Measurements from ENCODE around the gene MBD4. TPM values are rescaled to one million over a fixed set of nuclear protein-coding genes. Genes with fewer than 3 reads are reported as not detected.

The MBD4 gene
- total RNA-seq, 1 donor from 2014 or later: 25.7 TPM

GRCh38 chr3:129441215-129441614 lies 1.5 kb upstream of the MBD4 start:
- DNase-seq (ENCODE audit: low read depth): no peak
- H3K4me3 ChIP-seq (ENCODE audit: low read depth, low read length): peak overlapping the region; percentile 86
- no peak for TF ChIP-seq CTCF (conservative IDR thresholded peaks at IDR 0.05; ENCODE audit: low read depth, low read length)

GRCh38 chr3:129440618-129441190 lies 956 bp upstream of the MBD4 start:
- DNase-seq (ENCODE audit: low read depth): no peak
- no peak for TF ChIP-seq CTCF (conservative IDR thresholded peaks at IDR 0.05; ENCODE audit: low read depth, low read length)
- H3K4me3 ChIP-seq (ENCODE audit: low read depth, low read length): peak overlapping the region; percentile 86

- TF ChIP-seq CTCF (conservative IDR thresholded peaks at IDR 0.05; ENCODE audit: low read depth, low read length): no peak
- peak overlapping the region; percentile 86 for H3K4me3 ChIP-seq (ENCODE audit: low read depth, low read length)
- DNase-seq (ENCODE audit: low read depth): no peak
Measured at GRCh38 chr3:129439226-129439816, 427 bp downstream of the MBD4 start.

GRCh38 chr3:129435367-129435766 lies 4.4 kb downstream of the MBD4 start:
- DNase-seq (ENCODE audit: low read depth): no peak
- peak; percentile 25 for TF ChIP-seq CTCF (conservative IDR thresholded peaks at IDR 0.05; ENCODE audit: low read depth, low read length)
- no peak overlapping the region for H3K4me3 ChIP-seq (ENCODE audit: low read depth, low read length)

- no peak overlapping the region for H3K4me3 ChIP-seq (ENCODE audit: low read depth, low read length)
- TF ChIP-seq CTCF (conservative IDR thresholded peaks at IDR 0.05; ENCODE audit: low read depth, low read length): no peak
- DNase-seq (ENCODE audit: low read depth): no peak
Measured at GRCh38 chr3:129434140-129434539, 5.6 kb downstream of the MBD4 start.

- DNase-seq (ENCODE audit: low read depth): no peak
- H3K4me3 ChIP-seq (ENCODE audit: low read depth, low read length): no peak overlapping the region
- TF ChIP-seq CTCF (conservative IDR thresholded peaks at IDR 0.05; ENCODE audit: low read depth, low read length): no peak
Measured at GRCh38 chr3:129433565-129433964, 6.2 kb downstream of the MBD4 start.

GRCh38 chr3:129432671-129433070 lies 7.1 kb downstream of the MBD4 start:
- H3K4me3 ChIP-seq (ENCODE audit: low read depth, low read length): no peak overlapping the region
- DNase-seq (ENCODE audit: low read depth): no peak
- no peak for TF ChIP-seq CTCF (conservative IDR thresholded peaks at IDR 0.05; ENCODE audit: low read depth, low read length)
